Astrocyte of the cerebellum (primary cell): Measurements from ENCODE around the gene AP2M1.

ENCODE experiments used
- DNase-seq: peaks from one replicate; pipeline ENCODE4 v3.0.0-alpha.2; 2011; ENCODE audit warnings: low read depth
- H3K4me3 ChIP-seq: 2 replicates; pipeline ENCODE4 v1.5.1; 2011; ENCODE audit warnings: mild to moderate bottlenecking, low read depth, low read length, moderate library complexity
- in situ Hi-C: cut with HindIII; loops from 2 replicates; pipeline ENCODE4 v1.10.0; 2017; ENCODE audit warnings: low sequenced_read_pairs
- TF ChIP-seq, protein P1 (sequence below): IDR thresholded peaks from 2 replicates; pipeline ENCODE4 v1.5.1; 2012; ENCODE audit warnings: low read length, low read depth, moderate library complexity, mild to moderate bottlenecking; ENCODE audit errors: missing control alignments

The AP2M1 gene

DNA sequence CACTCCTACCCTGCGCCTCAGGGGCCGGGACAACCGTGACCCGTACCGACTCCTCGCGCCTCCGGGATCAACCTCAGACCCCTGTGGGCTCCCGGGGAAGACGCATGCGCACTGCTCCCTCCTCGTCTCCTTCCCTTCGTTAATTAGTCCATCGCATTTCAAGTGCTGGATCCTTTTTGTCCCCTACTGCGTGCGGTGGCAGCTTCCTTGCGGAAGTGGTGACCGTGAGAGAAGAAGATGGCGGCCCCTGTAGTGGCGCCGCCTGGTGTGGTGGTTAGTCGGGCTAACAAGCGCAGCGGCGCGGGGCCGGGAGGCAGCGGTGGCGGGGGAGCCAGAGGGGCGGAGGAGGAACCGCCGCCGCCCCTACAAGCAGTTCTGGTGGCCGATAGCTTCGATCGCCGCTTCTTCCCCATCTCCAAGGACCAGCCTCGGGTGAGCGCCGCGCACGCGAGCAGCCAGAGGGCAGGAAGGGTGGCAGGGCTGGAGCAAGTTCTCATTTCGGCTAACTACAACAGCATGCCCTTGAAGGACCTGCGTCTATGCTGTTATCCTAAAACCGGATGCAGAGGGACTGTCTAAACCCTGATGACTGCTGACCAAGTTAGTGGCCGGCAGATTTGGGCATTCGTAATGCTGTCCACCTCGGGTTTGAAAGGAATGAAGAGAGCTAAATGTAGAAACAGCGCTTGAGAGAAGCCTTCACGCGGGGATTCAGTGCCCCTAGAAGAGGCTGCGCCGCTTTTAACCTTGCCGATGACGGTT is 39.3 kb upstream of the AP2M1 start, which contains the start of gene EIF2B5:
Gene EIF2B5 (plus strand): TSS at position 210 of the 762 bp plus-strand sequence. CDS start 28 bp downstream, at position 238.
- peak within 1 kb of the TSS; percentile 98 for H3K4me3 ChIP-seq
- in situ Hi-C loops = no loop called here
- peak; percentile 71 for DNase-seq
- TF ChIP-seq, protein P1, sequence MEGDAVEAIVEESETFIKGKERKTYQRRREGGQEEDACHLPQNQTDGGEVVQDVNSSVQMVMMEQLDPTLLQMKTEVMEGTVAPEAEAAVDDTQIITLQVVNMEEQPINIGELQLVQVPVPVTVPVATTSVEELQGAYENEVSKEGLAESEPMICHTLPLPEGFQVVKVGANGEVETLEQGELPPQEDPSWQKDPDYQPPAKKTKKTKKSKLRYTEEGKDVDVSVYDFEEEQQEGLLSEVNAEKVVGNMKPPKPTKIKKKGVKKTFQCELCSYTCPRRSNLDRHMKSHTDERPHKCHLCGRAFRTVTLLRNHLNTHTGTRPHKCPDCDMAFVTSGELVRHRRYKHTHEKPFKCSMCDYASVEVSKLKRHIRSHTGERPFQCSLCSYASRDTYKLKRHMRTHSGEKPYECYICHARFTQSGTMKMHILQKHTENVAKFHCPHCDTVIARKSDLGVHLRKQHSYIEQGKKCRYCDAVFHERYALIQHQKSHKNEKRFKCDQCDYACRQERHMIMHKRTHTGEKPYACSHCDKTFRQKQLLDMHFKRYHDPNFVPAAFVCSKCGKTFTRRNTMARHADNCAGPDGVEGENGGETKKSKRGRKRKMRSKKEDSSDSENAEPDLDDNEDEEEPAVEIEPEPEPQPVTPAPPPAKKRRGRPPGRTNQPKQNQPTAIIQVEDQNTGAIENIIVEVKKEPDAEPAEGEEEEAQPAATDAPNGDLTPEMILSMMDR = peak; percentile 52

DNA sequence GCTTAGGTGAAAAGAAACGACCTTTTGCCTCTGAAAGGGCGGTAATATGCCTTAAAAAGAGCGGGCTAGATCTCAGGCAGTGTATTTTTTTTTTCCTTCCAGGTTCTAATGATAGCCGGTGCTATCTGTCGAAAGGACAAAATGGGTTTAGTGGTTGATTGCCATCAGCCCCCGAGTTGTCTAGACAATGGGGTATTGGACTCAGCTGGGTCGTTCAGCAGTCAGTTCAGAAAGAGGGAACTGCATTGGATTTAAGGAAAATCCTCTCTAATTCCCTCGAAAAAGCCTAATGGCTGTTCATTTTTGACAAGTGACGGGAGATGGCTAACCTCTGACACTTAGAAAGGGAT is 38.8 kb upstream of the AP2M1 start:
- TF ChIP-seq, protein P1 = no peak
- in situ Hi-C loops = no loop called here
- peak overlapping the region; percentile 98 for H3K4me3 ChIP-seq
- no peak for DNase-seq

DNA sequence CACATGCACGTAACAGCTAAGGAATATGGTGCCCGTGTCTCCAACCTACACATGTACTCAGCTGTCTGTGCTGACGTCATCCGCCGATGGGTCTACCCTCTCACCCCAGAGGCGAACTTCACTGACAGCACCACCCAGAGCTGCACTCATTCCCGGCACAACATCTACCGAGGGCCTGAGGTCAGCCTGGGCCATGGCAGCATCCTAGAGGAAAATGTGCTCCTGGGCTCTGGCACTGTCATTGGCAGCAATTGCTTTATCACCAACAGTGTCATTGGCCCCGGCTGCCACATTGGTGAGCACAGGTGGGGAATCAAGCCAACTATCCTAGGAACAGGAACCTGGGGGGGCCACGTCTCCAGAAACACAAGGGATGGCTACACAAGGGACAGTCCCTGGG is 34.2 kb upstream of the AP2M1 start:
- no peak overlapping the region for H3K4me3 ChIP-seq
- TF ChIP-seq, protein P1 = no peak
- in situ Hi-C loops = no loop called here
- DNase-seq = no peak

DNA sequence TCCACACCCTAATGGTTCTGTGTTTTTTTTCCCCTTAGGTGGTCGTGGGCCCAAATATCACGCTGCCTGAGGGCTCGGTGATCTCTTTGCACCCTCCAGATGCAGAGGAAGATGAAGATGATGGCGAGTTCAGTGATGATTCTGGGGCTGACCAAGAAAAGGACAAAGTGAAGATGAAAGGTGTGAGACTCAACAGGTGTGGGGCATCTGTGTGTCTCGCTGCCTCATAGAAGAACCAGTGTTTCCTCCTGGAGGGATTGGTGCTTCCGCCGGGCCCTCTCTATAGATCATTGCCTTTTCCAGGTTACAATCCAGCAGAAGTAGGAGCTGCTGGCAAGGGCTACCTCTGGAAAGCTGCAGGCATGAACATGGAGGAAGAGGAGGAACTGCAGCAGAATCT is 32.5 kb upstream of the AP2M1 start:
- in situ Hi-C loops = no loop called here
- no peak overlapping the region for H3K4me3 ChIP-seq
- TF ChIP-seq, protein P1 = no peak
- no peak for DNase-seq

DNA sequence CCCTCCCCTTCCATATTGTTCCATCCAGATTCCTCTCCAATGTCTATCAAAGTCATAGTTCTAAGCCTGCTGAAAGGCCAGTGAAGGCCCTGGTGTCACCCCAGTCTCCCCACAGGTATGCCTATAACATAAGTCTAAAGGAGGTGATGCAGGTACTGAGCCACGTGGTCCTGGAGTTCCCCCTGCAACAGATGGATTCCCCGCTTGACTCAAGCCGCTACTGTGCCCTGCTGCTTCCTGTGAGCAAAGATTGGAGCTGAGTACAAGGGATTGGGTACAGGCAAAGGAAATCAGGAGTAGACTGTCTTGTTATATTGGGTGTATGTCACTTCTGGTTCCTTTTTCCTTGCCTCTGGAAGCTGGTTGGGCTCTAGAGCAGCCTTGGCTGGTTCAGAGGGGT is 31.3 kb upstream of the AP2M1 start:
- TF ChIP-seq, protein P1 = no peak
- no peak overlapping the region for H3K4me3 ChIP-seq
- in situ Hi-C loops = no loop called here
- DNase-seq = no peak

DNA sequence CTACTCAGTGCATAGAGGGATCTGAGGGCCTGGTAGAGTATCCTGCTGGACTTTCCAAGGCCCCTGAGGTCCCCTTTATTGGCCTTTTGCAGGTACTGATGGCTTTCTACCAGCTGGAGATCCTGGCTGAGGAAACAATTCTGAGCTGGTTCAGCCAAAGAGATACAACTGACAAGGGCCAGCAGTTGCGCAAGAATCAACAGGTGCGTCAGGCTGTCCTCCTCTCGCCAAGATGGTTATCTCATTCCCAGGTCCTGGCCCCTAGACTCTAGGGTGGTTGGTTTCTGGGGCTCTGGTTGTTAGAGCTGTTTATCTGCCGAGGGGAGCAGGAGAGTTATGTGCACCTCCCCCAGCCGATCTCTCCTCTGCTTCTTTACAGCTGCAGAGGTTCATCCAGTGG is 30.1 kb upstream of the AP2M1 start:
- in situ Hi-C loops = no loop called here

More for the DNA sequence above, 30.1 kb upstream of the AP2M1 start:
- no peak overlapping the region for H3K4me3 ChIP-seq
- DNase-seq = no peak
- TF ChIP-seq, protein P1 = no peak
